Astrocyte (in vitro differentiated cells and primary cell): ENCODE data around the gene GPR27.

Source experiments
- EZH2 ChIP-seq: IDR thresholded peaks from 2 replicates; pipeline ENCODE4 v1.6.1; 2012; ENCODE audit warnings: mild to moderate bottlenecking, low read length, inconsistent platforms; ENCODE audit not compliant: insufficient read depth
- TF ChIP-seq, protein P1 (sequence below): IDR thresholded peaks from 2 replicates; pipeline ENCODE4 v1.5.1; 2011; ENCODE audit warnings: low read depth, mild to moderate bottlenecking, inconsistent platforms, low read length, moderate library complexity; ENCODE audit not compliant: insufficient read depth

DNA sequence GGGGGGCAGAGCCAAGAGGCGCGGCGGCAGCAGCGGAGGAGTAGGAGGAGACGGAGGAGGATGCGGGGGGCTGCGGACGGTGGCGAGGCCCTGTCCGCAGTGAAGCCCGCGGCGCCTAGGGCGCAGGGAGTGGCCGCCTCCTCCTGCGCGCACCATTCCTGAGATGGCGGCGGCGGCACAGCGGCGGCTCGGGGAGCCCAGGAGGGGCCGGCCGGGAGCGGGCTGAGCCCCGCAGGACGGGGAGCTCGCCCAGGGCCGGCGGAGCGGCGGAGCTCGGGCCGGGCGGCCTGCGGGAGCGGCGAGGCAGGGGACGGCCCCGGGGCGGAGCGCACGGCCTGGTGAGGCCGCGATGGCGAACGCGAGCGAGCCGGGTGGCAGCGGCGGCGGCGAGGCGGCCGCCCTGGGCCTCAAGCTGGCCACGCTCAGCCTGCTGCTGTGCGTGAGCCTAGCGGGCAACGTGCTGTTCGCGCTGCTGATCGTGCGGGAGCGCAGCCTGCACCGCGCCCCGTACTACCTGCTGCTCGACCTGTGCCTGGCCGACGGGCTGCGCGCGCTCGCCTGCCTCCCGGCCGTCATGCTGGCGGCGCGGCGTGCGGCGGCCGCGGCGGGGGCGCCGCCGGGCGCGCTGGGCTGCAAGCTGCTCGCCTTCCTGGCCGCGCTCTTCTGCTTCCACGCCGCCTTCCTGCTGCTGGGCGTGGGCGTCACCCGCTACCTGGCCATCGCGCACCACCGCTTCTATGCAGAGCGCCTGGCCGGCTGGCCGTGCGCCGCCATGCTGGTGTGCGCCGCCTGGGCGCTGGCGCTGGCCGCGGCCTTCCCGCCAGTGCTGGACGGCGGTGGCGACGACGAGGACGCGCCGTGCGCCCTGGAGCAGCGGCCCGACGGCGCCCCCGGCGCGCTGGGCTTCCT lies at the start of gene GPR27:
- TF ChIP-seq, protein P1, sequence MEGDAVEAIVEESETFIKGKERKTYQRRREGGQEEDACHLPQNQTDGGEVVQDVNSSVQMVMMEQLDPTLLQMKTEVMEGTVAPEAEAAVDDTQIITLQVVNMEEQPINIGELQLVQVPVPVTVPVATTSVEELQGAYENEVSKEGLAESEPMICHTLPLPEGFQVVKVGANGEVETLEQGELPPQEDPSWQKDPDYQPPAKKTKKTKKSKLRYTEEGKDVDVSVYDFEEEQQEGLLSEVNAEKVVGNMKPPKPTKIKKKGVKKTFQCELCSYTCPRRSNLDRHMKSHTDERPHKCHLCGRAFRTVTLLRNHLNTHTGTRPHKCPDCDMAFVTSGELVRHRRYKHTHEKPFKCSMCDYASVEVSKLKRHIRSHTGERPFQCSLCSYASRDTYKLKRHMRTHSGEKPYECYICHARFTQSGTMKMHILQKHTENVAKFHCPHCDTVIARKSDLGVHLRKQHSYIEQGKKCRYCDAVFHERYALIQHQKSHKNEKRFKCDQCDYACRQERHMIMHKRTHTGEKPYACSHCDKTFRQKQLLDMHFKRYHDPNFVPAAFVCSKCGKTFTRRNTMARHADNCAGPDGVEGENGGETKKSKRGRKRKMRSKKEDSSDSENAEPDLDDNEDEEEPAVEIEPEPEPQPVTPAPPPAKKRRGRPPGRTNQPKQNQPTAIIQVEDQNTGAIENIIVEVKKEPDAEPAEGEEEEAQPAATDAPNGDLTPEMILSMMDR, result no peak
- peak; percentile 24 for TF ChIP-seq EZH2
